Measurements from ENCODE around the gene SETD7.

- TF ChIP-seq EP300 (conservative IDR thresholded peaks at IDR 0.05; ENCODE audit: poor library complexity, severe bottlenecking) (no peak), CTCF (IDR thresholded peaks at IDR 0.05; ENCODE audit: poor library complexity, severe bottlenecking) (no peak), RAD21 (conservative IDR thresholded peaks at IDR 0.05) (no peak), EZH2 (IDR thresholded peaks at IDR 0.05; ENCODE audit: borderline replicate concordance, insufficient read depth, low read length, poor library complexity, severe bottlenecking) (no peak), TAF1 (IDR thresholded peaks at IDR 0.05; ENCODE audit: low read depth) (no peak), MXI1 (conservative IDR thresholded peaks at IDR 0.05; ENCODE audit: poor library complexity, severe bottlenecking) (no peak), SMC3 (conservative IDR thresholded peaks at IDR 0.05; ENCODE audit: poor library complexity) (no peak), POLR2AphosphoS5 (IDR thresholded peaks at IDR 0.05) (no peak)
Observed at GRCh38 chr4:139493176-139493575, 62.8 kb downstream of the SETD7 start.
